ENCODE results near the gene THADA.
A peak's percentile ranks its signal among the peaks of the same experiment; 100 is the strongest.

THADA gene

DNA sequence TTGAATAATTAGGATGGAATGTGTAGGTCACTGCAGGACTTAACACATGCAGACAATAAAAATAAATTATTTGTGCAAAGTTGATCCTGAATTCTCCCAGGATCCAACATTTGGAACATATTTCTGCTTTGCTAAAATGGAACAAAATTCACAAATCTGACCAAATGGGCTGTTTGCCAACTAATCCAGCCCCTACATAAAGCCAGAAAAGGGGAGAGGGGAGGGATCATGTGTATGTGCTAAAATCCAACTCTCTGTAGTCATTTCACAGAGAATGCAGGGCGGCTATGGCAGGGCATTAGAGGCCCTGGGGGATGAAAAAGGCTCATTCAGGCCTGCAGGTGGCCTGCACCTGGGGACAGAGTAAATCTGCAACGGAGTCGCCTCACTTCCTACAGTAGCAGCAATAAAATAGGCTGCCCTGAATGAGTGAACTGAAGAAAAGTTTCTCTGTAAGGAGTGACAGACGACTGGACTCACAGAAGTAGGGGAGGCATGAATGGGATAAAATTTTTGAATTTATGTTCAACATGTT, 365.4 kb downstream of the THADA start:
- no peak for DNase-seq

DNA sequence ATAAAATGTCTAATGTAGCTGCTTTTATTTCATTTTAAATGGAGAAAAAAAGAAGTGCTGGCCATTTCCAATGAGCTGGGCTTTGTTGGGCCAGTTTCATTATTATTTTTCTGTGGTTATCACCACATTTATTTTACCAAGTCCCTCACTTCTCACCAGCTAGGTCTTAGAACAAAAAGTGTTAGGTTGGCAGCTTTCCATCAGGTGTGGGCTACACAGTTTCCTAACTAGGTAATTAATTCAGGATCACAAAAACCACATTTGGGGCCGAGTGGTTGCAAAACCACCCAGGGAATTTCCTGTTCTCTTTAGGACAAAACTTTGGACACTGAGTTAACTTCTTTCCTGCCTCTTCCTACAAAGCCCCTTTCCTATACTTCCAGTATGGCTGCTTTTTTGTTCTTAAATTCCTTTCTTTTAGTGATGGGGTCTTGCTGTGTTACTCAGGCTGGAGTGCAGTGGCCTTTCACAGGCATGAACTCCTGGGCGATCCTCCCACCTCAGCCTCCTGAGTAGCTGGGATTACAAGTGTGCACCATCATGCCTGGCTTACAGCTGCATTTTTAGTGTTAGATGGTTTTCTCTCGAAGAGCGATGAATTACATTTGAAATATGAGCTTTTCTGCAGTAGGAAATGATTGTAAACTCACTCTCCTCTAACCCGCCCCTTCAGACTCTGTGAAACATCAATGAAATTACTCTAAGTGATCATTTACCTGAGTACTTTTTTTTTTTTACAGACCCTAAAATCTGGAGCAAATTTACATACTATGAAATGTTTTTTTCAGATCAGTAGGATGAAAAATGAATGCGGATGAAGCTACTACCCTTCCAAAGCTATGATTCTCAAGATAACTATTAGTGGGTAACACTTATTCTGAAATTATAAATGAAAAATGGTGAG, 366.8 kb downstream of the THADA start:
- no peaks in the 10 kb centered on the region for H3K27me3 ChIP-seq (ENCODE audit: insufficient read depth, low read depth, severe bottlenecking)
- peaks cover 22% of the 10 kb centered on the region for H3K36me3 ChIP-seq
- no peak overlapping the region for H3K4me3 ChIP-seq (ENCODE audit: low read depth, low read length)
- no peak overlapping the region for H3K27ac ChIP-seq
- DNase-seq: no peak
- no peak for TF ChIP-seq CTCF (IDR thresholded peaks at IDR 0.05; ENCODE audit: low read depth, low read length)
- H3K9me3 ChIP-seq (ENCODE audit: severe bottlenecking): no peaks in the 10 kb centered on the region

More for the DNA sequence above, 365.4 kb downstream of the THADA start:
- Histone ChIP-seq H3K4me3 (ENCODE audit: low read depth, low read length) (no peak overlapping the region), H3K27me3 (ENCODE audit: insufficient read depth, low read depth, severe bottlenecking) (no peaks in the 10 kb centered on the region), H3K27ac (no peak overlapping the region), H3K36me3 (peaks cover 14% of the 10 kb centered on the region), H3K9me3 (ENCODE audit: severe bottlenecking) (no peaks in the 10 kb centered on the region)
- TF ChIP-seq CTCF (IDR thresholded peaks at IDR 0.05; ENCODE audit: low read depth, low read length): 0 out of 2 replicates have a peak, but pooled peaks have one; percentile 14

- Histone ChIP-seq H3K27me3 (ENCODE audit: insufficient read depth, low read depth, severe bottlenecking) (no peaks in the 10 kb centered on the region), H3K9me3 (ENCODE audit: severe bottlenecking) (no peaks in the 10 kb centered on the region), H3K27ac (no peak overlapping the region; the same call in 1 of the 2 replicates), H3K4me3 (ENCODE audit: low read depth, low read length) (no peak overlapping the region), H3K36me3 (peaks cover 27% of the 10 kb centered on the region)
- TF ChIP-seq CTCF (IDR thresholded peaks at IDR 0.05; ENCODE audit: low read depth, low read length): no peak
- DNase-seq: no peak
Observed at GRCh38 chr2:43228321-43228751, 367.5 kb downstream of the THADA start.

GRCh38 chr2:43227830-43228281, 368.0 kb downstream of the THADA start:
- Histone ChIP-seq H3K36me3 (peaks cover 31% of the 10 kb centered on the region), H3K27me3 (ENCODE audit: insufficient read depth, low read depth, severe bottlenecking) (no peaks in the 10 kb centered on the region), H3K27ac (peak overlapping the region; percentile 99), H3K9me3 (ENCODE audit: severe bottlenecking) (no peaks in the 10 kb centered on the region), H3K4me3 (ENCODE audit: low read depth, low read length) (peak overlapping the region; percentile 78)
- DNase-seq: no peak
- TF ChIP-seq CTCF (IDR thresholded peaks at IDR 0.05; ENCODE audit: low read depth, low read length): peak; percentile 62; the same call in 1 of the 2 replicates

DNA sequence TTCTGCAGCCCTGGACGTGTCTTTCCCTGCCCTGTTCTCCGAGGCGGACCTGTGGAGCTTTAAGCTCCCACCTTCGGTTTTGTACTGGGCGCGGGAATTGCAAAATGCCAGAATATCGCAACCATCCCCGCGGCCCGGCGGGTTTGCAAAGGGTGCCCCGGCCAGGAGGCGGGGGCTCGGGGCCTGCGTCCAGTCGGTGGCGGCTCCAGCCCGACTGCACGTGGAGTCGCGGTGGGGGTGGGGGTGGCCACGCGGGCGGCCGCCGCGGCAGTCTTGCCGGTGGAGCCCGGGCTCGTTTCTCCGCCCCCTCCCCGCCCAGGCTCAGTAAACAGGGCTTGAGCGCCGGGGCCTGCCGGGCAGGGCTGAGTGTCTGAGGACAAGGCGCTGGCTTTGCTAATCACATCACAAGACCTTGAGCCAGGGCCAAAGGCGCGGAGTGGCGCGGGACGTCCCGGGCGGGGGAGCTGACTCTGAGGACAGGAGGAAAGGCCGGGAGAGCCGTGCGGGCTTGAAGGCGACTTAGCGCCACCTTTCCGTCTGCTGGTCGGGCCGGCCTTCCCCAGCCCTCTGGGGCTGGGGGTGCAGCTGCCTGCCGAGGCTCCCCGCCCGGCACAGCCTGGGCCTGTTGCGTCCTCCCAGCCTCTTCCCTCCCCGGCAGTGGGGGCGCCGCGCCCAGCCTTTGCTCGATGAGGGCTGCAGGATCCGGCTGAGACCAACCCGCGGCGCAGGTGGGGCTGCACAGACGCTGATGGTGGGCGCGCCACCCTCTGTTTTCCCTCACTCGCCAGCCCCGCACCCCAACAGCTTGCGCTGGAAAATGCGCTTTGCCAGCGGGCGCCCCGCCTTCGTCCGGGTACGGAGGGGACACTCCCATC, 368.6 kb downstream of the THADA start:
- peak; percentile 94 for DNase-seq
- peak; percentile 37 for TF ChIP-seq CTCF (IDR thresholded peaks at IDR 0.05; ENCODE audit: low read depth, low read length)
- no peaks in the 10 kb centered on the region for H3K9me3 ChIP-seq (ENCODE audit: severe bottlenecking)
- H3K36me3 ChIP-seq: peaks cover 36% of the 10 kb centered on the region
- peak overlapping the region; percentile 99 for H3K27ac ChIP-seq
- H3K27me3 ChIP-seq (ENCODE audit: insufficient read depth, low read depth, severe bottlenecking): no peaks in the 10 kb centered on the region
- H3K4me3 ChIP-seq (ENCODE audit: low read depth, low read length): peak overlapping the region; percentile 78

Measured in WERI-Rb-1 (cell line).